Activated naive CD4-positive, alpha-beta T cell treated with anti-CD3 and anti-CD28 coated beads for 36 hours (primary cell): ENCODE measurements around the gene BRCA2. TPM values are rescaled to one million over a fixed set of nuclear protein-coding genes. Genes with fewer than 3 reads are reported as not detected.
A peak's percentile ranks its signal among the peaks of the same experiment; 100 is the strongest.

Source experiments
- CTCF ChIA-PET: fragments of 350-600 bp; sonication (Branson Sonifier 250); formaldehyde crosslinking; loops from one replicate; lab custom pipeline; 2021; ENCODE audit warnings: antibody characterized with exemption; lab: Charles Lee
- DNase-seq: peaks from one replicate; pipeline ENCODE4 v3.0.0-alpha.2; 2020
- H3K27ac Mint-ChIP-seq: one replicate; pipeline ENCODE4 v1.8.0; 2021; ENCODE audit warnings: mild to moderate bottlenecking, mixed read lengths
- H3K27me3 Mint-ChIP-seq: one replicate; pipeline ENCODE4 v1.8.0; 2021; ENCODE audit warnings: low read depth, mixed read lengths
- H3K36me3 Mint-ChIP-seq: one replicate; pipeline ENCODE4 v1.8.0; 2021; ENCODE audit warnings: low read depth, mixed read lengths
- H3K4me1 Mint-ChIP-seq: one replicate; pipeline ENCODE4 v1.8.0; 2021; ENCODE audit warnings: low read depth, mixed read lengths
- H3K4me3 Mint-ChIP-seq: one replicate; pipeline ENCODE4 v1.8.0; 2021; ENCODE audit warnings: mild to moderate bottlenecking, moderate library complexity, mixed read lengths
- H3K9me3 Mint-ChIP-seq: one replicate; pipeline ENCODE4 v1.8.0; 2021; ENCODE audit warnings: mixed read lengths
- intact Hi-C: fragments of 100-400 bp; cut with micrococcal nuclease; formaldehyde crosslinking; loops from one replicate; pipeline ENCODE4 v1.15.1; 2023
- total RNA-seq, 2 experiments: library from RNA; stranded (reverse); gene quantifications; one replicate each; pipeline ENCODE4 v1.2.3, GENCODE V29; 2021

BRCA2 gene
- total RNA-seq, 2 experiments from 2014 or later = 17.3 to 21.3 TPM

DNA sequence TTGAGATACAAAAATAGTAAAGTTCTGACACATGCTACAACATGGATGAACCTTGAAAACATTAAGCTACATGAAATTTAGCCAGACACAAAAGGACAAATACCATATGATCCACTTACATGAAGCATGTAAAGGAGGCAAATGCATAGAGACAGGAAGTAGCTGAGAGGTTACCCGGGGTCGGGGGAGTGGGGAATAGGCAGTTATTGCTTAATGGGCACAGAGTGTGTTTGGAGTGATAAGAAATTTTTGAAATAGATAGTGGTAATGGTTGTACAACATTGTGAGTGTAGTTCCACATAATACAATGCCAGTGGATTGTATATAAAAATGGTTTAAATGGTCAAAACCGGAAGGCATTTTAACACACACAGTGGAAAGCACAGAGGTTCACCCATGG lies 108.3 kb downstream of the BRCA2 start:
- H3K27ac Mint-ChIP-seq = no peak overlapping the region
- peaks cover 27% of the 10 kb centered on the region for H3K4me1 Mint-ChIP-seq
- no peak for DNase-seq
- H3K9me3 Mint-ChIP-seq = peaks cover 16% of the 10 kb centered on the region
- H3K27me3 Mint-ChIP-seq = no peaks in the 10 kb centered on the region
- peaks cover 45% of the 10 kb centered on the region for H3K36me3 Mint-ChIP-seq
- intact Hi-C loops = loop anchor here (10.0 kb wide), 1 partner anchor 1211 kb away; no protein-coding TSS in a partner anchor
- CTCF ChIA-PET = no interaction called here
- H3K4me3 Mint-ChIP-seq = no peak overlapping the region

GRCh38 chr13:32425158-32425557 lies 109.8 kb downstream of the BRCA2 start:
- Mint-ChIP-seq H3K27me3 (no peaks in the 10 kb centered on the region), H3K36me3 (peaks cover 32% of the 10 kb centered on the region), H3K9me3 (peaks cover 5% of the 10 kb centered on the region), H3K27ac (peak overlapping the region; percentile 27), H3K4me3 (peak overlapping the region; percentile 37), H3K4me1 (peaks cover 33% of the 10 kb centered on the region)
- DNase-seq = no peak
- intact Hi-C loops = loop anchor here (5.0 to 10.0 kb wide), 5 partner anchors 227 to 1210 kb away; partner anchors contain the start of gene FRY
- CTCF ChIA-PET = no interaction called here

GRCh38 chr13:32426191-32426989 lies 111.1 kb downstream of the BRCA2 start:
- Mint-ChIP-seq H3K27ac (peak overlapping the region; percentile 97), H3K4me3 (peak overlapping the region; percentile 94), H3K27me3 (no peaks in the 10 kb centered on the region), H3K9me3 (no peaks in the 10 kb centered on the region), H3K36me3 (peaks cover 26% of the 10 kb centered on the region), H3K4me1 (peaks cover 33% of the 10 kb centered on the region)
- peak; percentile 59 for DNase-seq
- CTCF ChIA-PET = interaction anchor here (1.6 to 2.5 kb wide), 3 partner anchors 18 to 159 kb away, joined by 3 to 8 read pairs (median 6); partner anchors contain the start of gene PDS5B
- intact Hi-C loops = loop anchor here (2.0 to 10.0 kb wide), 7 partner anchors 226 to 1392 kb away; partner anchors contain the start of genes FRY and RFC3

DNA sequence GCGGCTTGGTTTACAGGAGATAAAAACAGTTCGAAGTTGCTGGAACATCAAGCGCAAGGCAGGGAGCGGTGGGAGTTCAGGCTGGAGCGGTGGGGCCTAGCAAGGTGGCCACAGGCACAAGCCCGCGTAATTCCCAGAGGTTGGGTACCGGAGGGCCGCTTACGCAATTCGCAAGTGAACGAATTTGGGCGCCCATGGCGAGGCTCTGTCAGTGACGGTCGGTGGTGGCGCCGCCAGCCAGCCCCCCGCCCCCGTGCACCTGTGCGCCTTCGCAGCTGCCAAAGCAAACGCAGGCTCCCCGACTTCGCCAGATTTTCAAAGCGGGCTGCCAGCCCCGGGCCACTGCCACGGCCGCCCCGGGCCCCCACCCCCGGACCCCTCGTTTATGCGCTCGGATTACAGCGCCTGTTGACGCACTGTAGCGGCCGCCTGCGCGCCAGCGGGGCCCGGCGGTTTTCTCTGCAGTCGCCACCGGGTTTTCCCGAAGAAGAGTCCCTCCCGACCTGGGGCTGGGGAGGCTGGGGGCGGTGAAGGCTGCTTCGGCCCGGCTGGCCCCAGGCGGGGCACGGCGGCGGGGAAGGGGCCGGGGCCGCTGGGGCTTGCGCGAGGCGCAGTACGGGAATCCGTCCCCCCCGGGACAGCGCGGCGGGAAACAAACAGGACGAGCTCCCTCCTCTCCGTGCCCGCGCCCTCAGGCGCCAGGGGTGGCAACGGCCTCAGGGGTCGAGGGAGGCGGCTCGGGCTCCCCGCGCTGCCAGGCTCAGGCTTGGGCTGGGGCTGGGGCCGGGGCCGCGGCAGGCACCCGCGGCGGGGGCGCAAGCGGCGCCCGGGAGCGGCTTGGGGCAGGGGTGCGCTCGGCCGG lies 111.9 kb downstream of the BRCA2 start:
- H3K4me3 Mint-ChIP-seq = peak overlapping the region; percentile 94
- peak overlapping the region; percentile 97 for H3K27ac Mint-ChIP-seq
- H3K4me1 Mint-ChIP-seq = peaks cover 33% of the 10 kb centered on the region
- no peaks in the 10 kb centered on the region for H3K9me3 Mint-ChIP-seq
- intact Hi-C loops = loop anchor here (2.0 to 10.0 kb wide), 7 partner anchors 225 to 1392 kb away; partner anchors contain the start of genes FRY and RFC3
- no peaks in the 10 kb centered on the region for H3K27me3 Mint-ChIP-seq
- CTCF ChIA-PET = interaction anchor here (1.6 to 2.5 kb wide), 3 partner anchors 19 to 158 kb away, joined by 3 to 8 read pairs (median 6); partner anchors contain the start of gene PDS5B
- peaks cover 24% of the 10 kb centered on the region for H3K36me3 Mint-ChIP-seq
- peak; percentile 63 for DNase-seq

GRCh38 chr13:32427852-32428580 lies 112.7 kb downstream of the BRCA2 start, which contains the start of gene N4BP2L1:
Gene N4BP2L1 (minus strand): TSS chr13:32428130. CDS start chr13:32428082, 48 bp downstream.
- CTCF ChIA-PET = interaction anchor here (1.1 to 2.5 kb wide), 5 partner anchors 15 to 159 kb away, joined by 3 to 8 read pairs (median 6); partner anchors contain the start of gene PDS5B
- Mint-ChIP-seq H3K4me3 (peak within 1 kb of the TSS; percentile 94), H3K4me1 (peaks cover 31% of the 10 kb centered on the region), H3K27ac (peak within 1 kb of the TSS; percentile 97), H3K36me3 (peaks cover 22% of the 10 kb centered on the region), H3K9me3 (no peaks in the 10 kb centered on the region), H3K27me3 (no peaks in the 10 kb centered on the region)
- intact Hi-C loops = loop anchor here (1.0 to 10.0 kb wide), 13 partner anchors 20 to 1391 kb away; partner anchors contain the start of genes BRCA2, FRY, N4BP2L2 and PDS5B
- peak; percentile 95 for DNase-seq

- peaks cover 27% of the 10 kb centered on the region for H3K4me1 Mint-ChIP-seq
- DNase-seq = no peak
- no peaks in the 10 kb centered on the region for H3K9me3 Mint-ChIP-seq
- CTCF ChIA-PET = interaction anchor here (1.1 to 2.5 kb wide), 4 partner anchors 14 to 159 kb away, joined by 3 to 8 read pairs (median 6); partner anchors contain the start of gene PDS5B
- H3K27ac Mint-ChIP-seq = peak overlapping the region; percentile 91
- intact Hi-C loops = loop anchor here (1.0 to 10.0 kb wide), 11 partner anchors 19 to 1206 kb away; partner anchors contain the start of genes BRCA2, FRY, N4BP2L2 and PDS5B
- peaks cover 20% of the 10 kb centered on the region for H3K36me3 Mint-ChIP-seq
- H3K27me3 Mint-ChIP-seq = no peaks in the 10 kb centered on the region
- H3K4me3 Mint-ChIP-seq = peak overlapping the region; percentile 82
Measured at GRCh38 chr13:32428581-32429432, 113.5 kb downstream of the BRCA2 start.

- no peak for DNase-seq
- intact Hi-C loops = loop anchor here (5.0 to 10.0 kb wide), 5 partner anchors 223 to 1205 kb away; partner anchors contain the start of gene FRY
- H3K27me3 Mint-ChIP-seq = no peaks in the 10 kb centered on the region
- CTCF ChIA-PET = interaction anchor here (0.7 to 1.8 kb wide), 4 partner anchors 10 to 158 kb away, joined by 3 to 7 read pairs (median 4); partner anchors contain the start of gene PDS5B
- no peak overlapping the region for H3K4me3 Mint-ChIP-seq
- no peaks in the 10 kb centered on the region for H3K9me3 Mint-ChIP-seq
- H3K36me3 Mint-ChIP-seq = peaks cover 16% of the 10 kb centered on the region
- peaks cover 22% of the 10 kb centered on the region for H3K4me1 Mint-ChIP-seq
- no peak overlapping the region for H3K27ac Mint-ChIP-seq
Measured at GRCh38 chr13:32429433-32429909, 114.2 kb downstream of the BRCA2 start.

GRCh38 chr13:32430018-32430747 lies 114.9 kb downstream of the BRCA2 start:
- H3K27me3 Mint-ChIP-seq = no peaks in the 10 kb centered on the region
- no peak overlapping the region for H3K4me3 Mint-ChIP-seq
- no peaks in the 10 kb centered on the region for H3K9me3 Mint-ChIP-seq
- no peak overlapping the region for H3K27ac Mint-ChIP-seq
- intact Hi-C loops = no loop called here
- peaks cover 14% of the 10 kb centered on the region for H3K36me3 Mint-ChIP-seq
- peaks cover 19% of the 10 kb centered on the region for H3K4me1 Mint-ChIP-seq
- CTCF ChIA-PET = interaction anchor here (0.7 to 1.8 kb wide), 3 partner anchors 9 to 156 kb away, joined by 3 to 7 read pairs (median 4); partner anchors contain the start of gene PDS5B
- no peak for DNase-seq

GRCh38 chr13:32431361-32431760 lies 116.1 kb downstream of the BRCA2 start:
- peaks cover 5% of the 10 kb centered on the region for H3K36me3 Mint-ChIP-seq
- no peaks in the 10 kb centered on the region for H3K27me3 Mint-ChIP-seq
- intact Hi-C loops = no loop called here
- no peak overlapping the region for H3K27ac Mint-ChIP-seq
- H3K4me1 Mint-ChIP-seq = peaks cover 9% of the 10 kb centered on the region
- no peak for DNase-seq
- H3K4me3 Mint-ChIP-seq = no peak overlapping the region
- no peaks in the 10 kb centered on the region for H3K9me3 Mint-ChIP-seq
- CTCF ChIA-PET = interaction anchor here (0.9 to 1.0 kb wide), 2 partner anchors 11 to 267 kb away, joined by 3 to 4 read pairs; no protein-coding TSS in a partner anchor

DNA sequence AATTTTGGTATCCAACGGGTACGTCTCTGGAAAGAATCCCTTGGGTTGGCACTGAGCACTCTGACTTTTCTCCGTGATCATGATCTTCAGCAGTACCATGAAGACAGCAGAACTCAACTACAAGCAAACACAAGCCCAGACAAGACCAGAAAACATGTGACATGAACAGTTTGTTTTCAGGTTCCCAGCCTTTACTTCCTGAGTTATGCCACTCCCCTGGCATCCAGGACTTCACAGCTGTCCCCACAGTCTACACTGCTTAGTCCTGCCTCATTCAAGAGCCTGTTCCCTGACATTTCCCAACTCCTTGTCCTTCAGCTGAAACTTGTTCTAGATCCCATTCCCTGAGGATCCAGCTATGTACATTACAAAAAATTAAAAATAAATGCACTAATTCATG lies 117.5 kb downstream of the BRCA2 start:
- no peak overlapping the region for H3K27ac Mint-ChIP-seq
- peaks cover 9% of the 10 kb centered on the region for H3K4me1 Mint-ChIP-seq
- no peaks in the 10 kb centered on the region for H3K27me3 Mint-ChIP-seq
- CTCF ChIA-PET = interaction anchor here (1.5 kb wide), 1 partner anchor 10 kb away, joined by 4 read pairs; no protein-coding TSS in a partner anchor
- DNase-seq = no peak
- intact Hi-C loops = no loop called here
- H3K36me3 Mint-ChIP-seq = peaks cover 2% of the 10 kb centered on the region
- no peak overlapping the region for H3K4me3 Mint-ChIP-seq
- no peaks in the 10 kb centered on the region for H3K9me3 Mint-ChIP-seq
